GM12878 (cell line): ENCODE measurements around the gene LHFPL4. TPM values are rescaled to one million over a fixed set of nuclear protein-coding genes. Genes with fewer than 3 reads are reported as not detected.

Source experiments
- ATAC-seq: fragments of 200-7000 bp; cut with Tn5 transposase; 3 replicates; pipeline ENCODE4 v1.9.1; 2020; ENCODE audit warnings: mild to moderate bottlenecking, moderate library complexity
- BruUV-seq: library from RNA; stranded (reverse); fragments of 400-500 nt; replicated peaks from 2 replicates; lab custom pipeline; 2021; lab: Mats Ljungman, UMichigan
- CTCF ChIA-PET: fragments of 300-600 bp; sonication (Branson Sonifier 250); formaldehyde crosslinking; extraction: SDS; loops from one replicate; lab custom pipeline; 2021; ENCODE audit warnings: inconsistent platforms; lab: Yijun Ruan, JAX
- POLR2A ChIA-PET: fragments of 350-600 bp; formaldehyde crosslinking; extraction: SDS; loops from one replicate; lab custom pipeline; 2021; ENCODE audit warnings: inconsistent platforms; lab: Charles Lee
- RAD21 ChIA-PET: fragments of 300-600 bp; sonication (Branson Sonifier 250); formaldehyde crosslinking; loops from one replicate; lab custom pipeline; 2023; ENCODE audit warnings: antibody characterized with exemption; ENCODE audit not compliant: unreplicated experiment; lab: Charles Lee
- SMC1A ChIA-PET: fragments of 300-600 bp; sonication (Branson Sonifier 250); formaldehyde crosslinking; loops from one replicate; lab custom pipeline; 2023; ENCODE audit not compliant: unreplicated experiment, uncharacterized antibody; lab: Charles Lee
- DNase-seq: peaks from one replicate; pipeline ENCODE4 v3.0.0-alpha.2; 2011; ENCODE audit warnings: low read depth, low spot score
- FAIRE-seq: peaks from 3 replicates; lab custom pipeline; 2011; peaks lifted over from hg19 to GRCh38; lab: Jason Lieb, UNC
- H2AFZ ChIP-seq: 2 replicates; pipeline ENCODE4 v1.6.0; 2011; ENCODE audit warnings: low read depth, low read length, control low read depth; ENCODE audit not compliant: control insufficient read depth
- H3K27ac ChIP-seq: 2 replicates; pipeline ENCODE4 v1.5.1; 2011; ENCODE audit warnings: control low read depth; ENCODE audit not compliant: control insufficient read depth, insufficient read depth
- H3K27me3 ChIP-seq, 2 experiments: replicated peaks in 1 of 2; 2 replicates each; pipeline versions ENCODE4 v1.6.0 to v1.6.1; 2011; ENCODE audit warnings: low read length in 1 of 2; ENCODE audit not compliant: control insufficient read depth in 2 of 2, insufficient read depth in 2 of 2
- H3K36me3 ChIP-seq, 2 experiments: 2 replicates each; pipeline ENCODE4 v1.5.1; 2011; ENCODE audit warnings: low read length in 1 of 2; ENCODE audit not compliant: control insufficient read depth in 2 of 2, insufficient read depth in 2 of 2
- H3K4me1 ChIP-seq: 2 replicates; pipeline ENCODE4 v1.6.1; 2011; ENCODE audit warnings: mild to moderate bottlenecking, low read length, moderate library complexity, mixed read lengths; ENCODE audit not compliant: control insufficient read depth, insufficient read depth
- H3K4me2 ChIP-seq: 2 replicates; pipeline ENCODE4 v1.6.0; 2011; ENCODE audit warnings: control low read depth; ENCODE audit not compliant: control insufficient read depth, insufficient read depth
- H3K4me3 ChIP-seq: fragments of 200-600 bp; sonication (generic); 2 replicates; pipeline ENCODE4 v1.5.1; 2016
- H3K79me2 ChIP-seq: 2 replicates; pipeline ENCODE4 v1.6.0; 2011; ENCODE audit warnings: low read length; ENCODE audit not compliant: control insufficient read depth, insufficient read depth
- H3K9ac ChIP-seq: 2 replicates; pipeline ENCODE4 v1.8.0; 2011; ENCODE audit warnings: low read length, control low read depth, mixed read lengths; ENCODE audit not compliant: control insufficient read depth, insufficient read depth
- H3K9me3 ChIP-seq: replicated peaks from 3 replicates; pipeline ENCODE4 v1.5.1; 2011; ENCODE audit warnings: mild to moderate bottlenecking, low read length; ENCODE audit not compliant: control insufficient read depth, insufficient read depth
- H4K20me1 ChIP-seq: 2 replicates; pipeline ENCODE4 v1.6.0; 2011; ENCODE audit not compliant: control insufficient read depth, insufficient read depth
- FOXK2 ChIP-seq: fragments of 450-650 bp; IDR thresholded peaks from 2 replicates; pipeline ENCODE4 v1.6.1; 2017; ENCODE audit warnings: mild to moderate bottlenecking, moderate library complexity
- MTA3 ChIP-seq: IDR thresholded peaks from 2 replicates; pipeline ENCODE4 v1.6.1; 2012; ENCODE audit warnings: low read length, inconsistent platforms, borderline replicate concordance
- WGBS: methylation state at CpG from one replicate; pipeline ENCODE4 v1.1.6; 2016; ENCODE audit warnings: low lambda C conversion rate; ENCODE audit not compliant: insufficient replicate concordance, insufficient coverage; ENCODE audit errors: missing lambda C conversion rate; 5-methylcytosine and 5-hydroxymethylcytosine counted together
- in situ Hi-C: fragments of 300-500 bp; cut with MboI; formaldehyde crosslinking; loops from 9 replicates; pipeline ENCODE4 v1.14.3; 2018; ENCODE audit warnings: mixed read lengths
- intact Hi-C: fragments of 100-400 bp; cut with micrococcal nuclease; formaldehyde crosslinking; loops from one replicate; pipeline ENCODE4 v1.14.2; 2022; ENCODE audit not compliant: unreplicated experiment
- polyA plus RNA-seq, 11 experiments: library from polyadenylated mRNA; depleted of rRNA in 4 of 11; unstranded in 6 of 11; stranded (reverse) in 5 of 11; fragments of >200 nt; fragmentation: Nextera tagmentation in 4 of 11; fragmentation: Illumina TruSeq in 1 of 11; extraction: Ambion mirVana in 4 of 11; extraction: Trizol in 1 of 11; gene quantifications; 1 replicate in 1 of 11; 2 replicates in 10 of 11; pipeline versions ENCODE4 v1.2.1 to v1.2.3, GENCODE V29; 2011 to 2016; ENCODE audit warnings: inconsistent platforms in 2 of 11, missing spikeins in 2 of 11, low read depth in 1 of 11
- total RNA-seq, 4 experiments: library from RNA; depleted of rRNA in 3 of 4; stranded (reverse); fragments of >200 nt in 3 of 4; fragmentation: Illumina TruSeq in 1 of 4; extraction: Trizol in 1 of 4; gene quantifications; 2 replicates each; pipeline versions ENCODE4 v1.2.1 to v1.2.3, GENCODE V29; 2013 to 2021
- TF ChIP-seq, protein P1 (sequence below): IDR thresholded peaks from 2 replicates; pipeline ENCODE4 v1.6.1; 2012; ENCODE audit warnings: mild to moderate bottlenecking, low read depth, low read length

Gene LHFPL4
- total and polyA plus RNA-seq, 10 of the 15 experiments (the other 5 are each of a cell fraction or from before 2014, with no cell fraction given) = 0.05 to 0.15 TPM; not detected in 8

DNA sequence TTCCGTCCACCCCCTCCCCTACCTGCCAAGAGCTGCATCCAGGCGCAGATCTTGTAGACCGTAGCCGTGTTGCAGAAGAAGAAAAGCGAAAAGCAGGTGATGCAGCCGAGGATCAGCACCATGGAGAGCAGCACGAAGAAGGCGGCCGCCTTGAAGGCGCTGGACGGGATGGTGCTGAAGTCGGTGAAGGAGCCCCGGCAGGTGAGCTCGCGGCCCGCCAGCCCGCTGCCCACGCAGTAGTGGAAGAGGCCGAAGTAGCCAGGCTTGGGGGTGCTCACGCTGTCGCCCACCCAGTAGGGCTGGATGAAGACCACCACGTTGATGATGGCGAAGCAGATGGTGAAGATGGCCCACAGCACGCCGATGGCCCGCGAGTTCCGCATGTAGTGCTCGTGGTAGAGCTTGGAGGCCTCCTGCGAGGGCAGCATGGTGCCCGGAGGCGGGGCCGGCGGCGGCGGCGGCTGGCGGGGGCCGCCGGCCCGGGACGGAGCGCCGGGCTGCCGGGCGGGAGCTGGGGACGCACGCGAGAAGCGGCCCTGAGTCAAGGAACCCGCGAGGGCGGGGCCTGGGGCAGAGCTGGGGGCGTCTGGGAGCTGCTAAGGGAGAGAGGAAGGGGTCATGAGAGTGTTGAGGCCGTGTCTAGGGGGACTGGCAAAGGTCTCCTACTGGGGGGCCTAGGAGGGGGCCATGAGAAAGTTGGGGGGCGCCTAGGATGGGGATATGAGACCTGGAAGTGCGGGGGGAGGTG lies 1.2 kb downstream of the LHFPL4 start:
- ChIA-PET POLR2A (interaction anchor here (0.6 kb wide), 1 partner anchor 20 kb away, joined by 5 read pairs; no protein-coding TSS in a partner anchor), RAD21 (no interaction called here), SMC1A (no interaction called here), CTCF (interaction anchor here (0.6 kb wide), 1 partner anchor 89 kb away, joined by 3 read pairs; no protein-coding TSS in a partner anchor)
- Histone ChIP-seq H2AFZ (no peak overlapping the region), H3K4me3 (no peak overlapping the region), H4K20me1 (no peaks in the 10 kb centered on the region), H3K9me3 (no peaks in the 10 kb centered on the region), H3K4me2 (no peak overlapping the region), H3K27ac (no peak overlapping the region), H3K9ac (no peak overlapping the region), H3K27me3 (peaks cover 0 to 1% of the 10 kb centered on the region in 2 experiments; a peak in 2 of 4 replicates), H3K79me2 (no peaks in the 10 kb centered on the region), H3K36me3 (no peaks in the 10 kb centered on the region), H3K4me1 (no peaks in the 10 kb centered on the region)
- BruUV-seq = no TSS peak
- 58% methylated on average over 45 of the region's 57 CpGs for WGBS
- DNase-seq = no peak
- in situ Hi-C loops = no loop called here
- ATAC-seq = no peak
- FAIRE-seq = no peak
- intact Hi-C loops = no loop called here
- TF ChIP-seq FOXK2 = no peak
- no peak for TF ChIP-seq MTA3
- TF ChIP-seq, protein P1, sequence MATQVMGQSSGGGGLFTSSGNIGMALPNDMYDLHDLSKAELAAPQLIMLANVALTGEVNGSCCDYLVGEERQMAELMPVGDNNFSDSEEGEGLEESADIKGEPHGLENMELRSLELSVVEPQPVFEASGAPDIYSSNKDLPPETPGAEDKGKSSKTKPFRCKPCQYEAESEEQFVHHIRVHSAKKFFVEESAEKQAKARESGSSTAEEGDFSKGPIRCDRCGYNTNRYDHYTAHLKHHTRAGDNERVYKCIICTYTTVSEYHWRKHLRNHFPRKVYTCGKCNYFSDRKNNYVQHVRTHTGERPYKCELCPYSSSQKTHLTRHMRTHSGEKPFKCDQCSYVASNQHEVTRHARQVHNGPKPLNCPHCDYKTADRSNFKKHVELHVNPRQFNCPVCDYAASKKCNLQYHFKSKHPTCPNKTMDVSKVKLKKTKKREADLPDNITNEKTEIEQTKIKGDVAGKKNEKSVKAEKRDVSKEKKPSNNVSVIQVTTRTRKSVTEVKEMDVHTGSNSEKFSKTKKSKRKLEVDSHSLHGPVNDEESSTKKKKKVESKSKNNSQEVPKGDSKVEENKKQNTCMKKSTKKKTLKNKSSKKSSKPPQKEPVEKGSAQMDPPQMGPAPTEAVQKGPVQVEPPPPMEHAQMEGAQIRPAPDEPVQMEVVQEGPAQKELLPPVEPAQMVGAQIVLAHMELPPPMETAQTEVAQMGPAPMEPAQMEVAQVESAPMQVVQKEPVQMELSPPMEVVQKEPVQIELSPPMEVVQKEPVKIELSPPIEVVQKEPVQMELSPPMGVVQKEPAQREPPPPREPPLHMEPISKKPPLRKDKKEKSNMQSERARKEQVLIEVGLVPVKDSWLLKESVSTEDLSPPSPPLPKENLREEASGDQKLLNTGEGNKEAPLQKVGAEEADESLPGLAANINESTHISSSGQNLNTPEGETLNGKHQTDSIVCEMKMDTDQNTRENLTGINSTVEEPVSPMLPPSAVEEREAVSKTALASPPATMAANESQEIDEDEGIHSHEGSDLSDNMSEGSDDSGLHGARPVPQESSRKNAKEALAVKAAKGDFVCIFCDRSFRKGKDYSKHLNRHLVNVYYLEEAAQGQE = peak; percentile 89
